Naive thymus-derived CD8-positive, alpha-beta T cell (primary cell): ENCODE measurements around the gene MTRFR. TPM values are rescaled to one million over a fixed set of nuclear protein-coding genes. Genes with fewer than 3 reads are reported as not detected.
"Not testable (repeated sequence)": the region's sequence is repeated elsewhere in the genome, so short reads cannot be mapped to it uniquely, and the experiment has no call there.

ENCODE experiments used
- ATAC-seq, 2 donors: fragments of 150-1000 bp; cut with Tn5 transposase in 1 of 2; sonication (Bioruptor Pico), chemical (Tn5 transposase) in 1 of 2; 1 replicate in 1 of 2; 2 replicates in 1 of 2; pipeline ENCODE4 v1.10.0; 2021; ENCODE audit warnings: mild to moderate bottlenecking in 2 of 2, moderate library complexity in 2 of 2
- POLR2A ChIA-PET: fragments of 350-600 bp; sonication (Branson Sonifier 250); formaldehyde crosslinking; loops from one replicate; lab custom pipeline; 2021; ENCODE audit warnings: antibody characterized with exemption; lab: Charles Lee
- DNase-seq, 10 donors: peaks; one replicate each; pipeline versions ENCODE4 v3.0.0 to v3.0.0-alpha.2; 2020 to 2022
- H3K27ac Mint-ChIP-seq, 10 donors: one replicate each; pipeline ENCODE4 v1.8.0; 2020 to 2022; ENCODE audit warnings: mild to moderate bottlenecking in 10 of 10, mixed read lengths in 10 of 10, moderate library complexity in 4 of 10, inconsistent platforms in 1 of 10
- H3K27me3 Mint-ChIP-seq, 5 donors: one replicate each; pipeline ENCODE4 v1.8.0; 2021 to 2022; ENCODE audit warnings: mixed read lengths in 5 of 5
- H3K36me3 Mint-ChIP-seq, 3 donors: one replicate each; pipeline ENCODE4 v1.8.0; 2020 to 2022; ENCODE audit warnings: mixed read lengths in 3 of 3, mild to moderate bottlenecking in 2 of 3, inconsistent platforms in 1 of 3
- H3K4me1 Mint-ChIP-seq, 4 donors: one replicate each; pipeline ENCODE4 v1.8.0; 2021 to 2022; ENCODE audit warnings: mixed read lengths in 4 of 4
- H3K4me3 Mint-ChIP-seq, 10 donors: one replicate each; pipeline ENCODE4 v1.8.0; 2020 to 2022; ENCODE audit warnings: mild to moderate bottlenecking in 10 of 10, mixed read lengths in 10 of 10, moderate library complexity in 6 of 10, inconsistent platforms in 1 of 10
- H3K9me3 Mint-ChIP-seq, 9 donors: one replicate each; pipeline ENCODE4 v1.8.0; 2020 to 2022; ENCODE audit warnings: mixed read lengths in 9 of 9, mild to moderate bottlenecking in 3 of 9, inconsistent platforms in 1 of 9, moderate library complexity in 1 of 9
- polyA plus RNA-seq, 3 donors: library from polyadenylated mRNA; unstranded; fragments of 300-500 nt; fragmentation: Illumina TruSeq; gene quantifications; one replicate each; pipeline ENCODE4 v1.2.3, GENCODE V29; 2021
- total RNA-seq, 8 experiments: library from RNA in 2 of 8; stranded (reverse) in 2 of 8; gene quantifications; one replicate each; pipeline ENCODE4 v1.2.3 and lab custom pipeline; 2021 to 2026

The MTRFR gene
- total and polyA plus RNA-seq, 5 experiments from 2014 or later, result 45.2 to 63.6 (median 61.0) TPM

DNA sequence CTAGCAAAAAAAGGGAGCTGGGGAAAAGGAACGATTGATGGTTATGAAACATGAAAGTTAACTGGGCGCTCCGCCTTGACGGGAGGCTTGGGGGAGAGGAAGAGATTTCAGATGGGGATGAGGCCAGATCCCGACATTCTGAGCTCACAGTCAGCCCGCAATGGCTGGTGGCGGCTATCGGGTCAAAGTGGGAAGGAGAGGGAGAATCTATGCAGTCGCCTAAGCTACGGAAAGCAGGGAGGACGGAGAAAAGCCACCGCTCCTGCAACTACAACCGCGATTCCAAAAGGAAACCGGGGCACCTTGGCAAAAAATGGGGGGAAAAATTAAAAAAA lies 797 bp upstream of the MTRFR start:
- Mint-ChIP-seq H3K27me3 (peaks cover 0 to 2% (median 0%) of the 10 kb centered on the region in 5 donors), H3K9me3 (no peaks in the 10 kb centered on the region), H3K36me3 (peaks cover 0 to 30% (median 3%) of the 10 kb centered on the region in 3 donors), H3K4me3 (peak overlapping the region; percentile 96 to 100 (median 99)), H3K27ac (peak overlapping the region; percentile 98 to 100 (median 99)), H3K4me1 (peaks cover 22 to 86% (median 71%) of the 10 kb centered on the region in 4 donors)
- DNase-seq (no peak), ATAC-seq (no peak)
- POLR2A ChIA-PET, result interaction anchor here (0.6 to 5.3 kb wide), 51 partner anchors 10 to 1937 kb away, joined by 3 to 218 read pairs (median 6); partner anchors contain the start of genes ABCB9, ARL6IP4, CCDC62 and CCDC92

DNA sequence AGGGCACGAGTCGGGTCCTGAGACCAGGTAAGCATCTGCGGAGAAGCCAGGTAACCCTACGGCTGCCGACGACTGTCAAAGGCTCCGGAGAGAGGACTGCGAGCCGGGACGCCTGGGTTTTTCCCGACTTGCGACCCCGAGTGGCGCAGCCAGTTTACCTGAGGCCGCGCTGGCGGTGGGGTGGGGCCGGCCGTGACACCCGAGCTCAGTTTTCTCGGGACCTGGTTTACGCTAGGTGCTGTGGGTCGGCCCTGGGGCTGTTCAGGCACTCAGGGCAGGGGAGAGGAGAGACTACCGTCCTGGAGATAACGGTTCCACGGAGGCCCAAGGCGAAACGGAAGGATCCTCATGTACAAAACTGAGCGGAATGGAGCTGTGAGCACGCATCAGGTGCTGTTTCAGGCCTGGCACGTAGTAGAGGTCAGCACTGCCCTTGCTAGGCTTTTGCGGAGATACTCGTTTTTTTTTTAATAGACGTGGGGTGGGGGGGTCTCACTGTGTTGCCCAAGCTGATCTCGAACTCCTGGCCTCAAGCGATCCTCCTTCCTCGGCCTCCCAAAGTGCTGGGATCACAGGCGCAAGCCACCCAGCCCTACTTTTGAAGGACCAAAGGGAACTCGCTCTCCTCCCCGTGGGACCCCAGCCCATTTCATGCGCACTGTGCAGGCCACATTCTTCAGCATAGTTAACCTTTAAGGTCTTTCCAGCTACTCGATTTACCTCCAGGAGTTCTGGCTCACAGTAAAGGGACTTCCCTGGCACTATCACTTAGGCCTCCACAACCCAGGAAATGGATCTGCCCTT lies 471 bp downstream of the MTRFR start:
- Mint-ChIP-seq H3K27me3 (peaks cover 0 to 2% (median 0%) of the 10 kb centered on the region in 5 donors), H3K9me3 (no peaks in the 10 kb centered on the region)

DNA sequence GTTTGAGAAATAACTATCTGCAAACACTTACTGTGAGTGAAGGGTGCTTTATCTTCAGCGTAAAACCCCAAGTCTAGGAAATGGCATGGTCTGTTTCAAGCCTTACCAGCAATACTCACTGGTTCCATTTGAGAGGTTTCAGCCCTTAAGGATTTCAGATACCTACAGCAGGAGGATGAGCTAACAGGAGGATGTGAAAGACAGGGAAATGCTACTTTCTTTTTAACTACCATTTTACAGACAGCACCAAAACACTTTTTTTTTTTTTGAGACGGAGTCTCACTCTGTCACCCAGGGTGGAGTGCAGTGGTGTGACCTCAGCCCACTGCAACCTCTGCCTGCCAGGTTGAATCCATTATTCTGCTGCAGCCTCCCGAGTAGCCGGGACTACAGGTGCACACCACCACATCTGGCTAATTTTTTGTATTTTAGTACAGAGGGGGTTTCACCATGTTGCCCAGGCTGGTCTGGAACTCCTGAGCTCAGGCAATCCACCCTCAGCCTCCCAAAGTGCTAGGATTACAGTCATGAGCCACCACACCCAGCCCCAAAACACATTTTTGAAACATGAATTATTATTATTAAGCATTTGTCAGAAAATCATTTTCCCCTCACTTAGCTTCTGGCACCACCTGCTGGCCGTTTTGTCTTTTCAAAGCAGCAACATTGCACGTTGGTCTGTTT lies 4.6 kb downstream of the MTRFR start:
- peaks cover 0 to 52% (median 4%) of the 10 kb centered on the region in 3 donors for H3K36me3 Mint-ChIP-seq
- peaks cover 17 to 73% (median 61%) of the 10 kb centered on the region in 4 donors for H3K4me1 Mint-ChIP-seq
- DNase-seq (peak; percentile 53 to 82 (median 64)), ATAC-seq (peak in 1 of 2 donors; percentile 4)
- H3K27ac Mint-ChIP-seq, result peak overlapping the region; percentile 75 to 94 (median 90)
- H3K9me3 Mint-ChIP-seq, result no peaks in the 10 kb centered on the region
- H3K4me3 Mint-ChIP-seq, result peak overlapping the region; percentile 31 to 78 (median 70)
- POLR2A ChIA-PET, result interaction anchor here (0.6 to 3.0 kb wide), 16 partner anchors 9 to 463 kb away, joined by 3 to 19 read pairs (median 4); partner anchors contain the start of gene CCDC62
- peaks cover 0 to 2% (median 0%) of the 10 kb centered on the region in 5 donors for H3K27me3 Mint-ChIP-seq

More for the DNA sequence above, 471 bp downstream of the MTRFR start:
- POLR2A ChIA-PET, result interaction anchor here (0.6 to 5.3 kb wide), 54 partner anchors 8 to 1432 kb away, joined by 3 to 218 read pairs (median 6); partner anchors contain the start of genes ABCB9, ARL6IP4, DDX55 and DIABLO
- DNase-seq, result peak in 1 of 10 donors; percentile 7
- Mint-ChIP-seq H3K4me1 (peaks cover 22 to 87% (median 69%) of the 10 kb centered on the region in 4 donors), H3K27ac (peak overlapping the region; percentile 98 to 100 (median 99)), H3K36me3 (peaks cover 0 to 28% (median 3%) of the 10 kb centered on the region in 3 donors), H3K4me3 (peak overlapping the region; percentile 96 to 100 (median 99))
- peak; percentile 19 to 26 for ATAC-seq

DNA sequence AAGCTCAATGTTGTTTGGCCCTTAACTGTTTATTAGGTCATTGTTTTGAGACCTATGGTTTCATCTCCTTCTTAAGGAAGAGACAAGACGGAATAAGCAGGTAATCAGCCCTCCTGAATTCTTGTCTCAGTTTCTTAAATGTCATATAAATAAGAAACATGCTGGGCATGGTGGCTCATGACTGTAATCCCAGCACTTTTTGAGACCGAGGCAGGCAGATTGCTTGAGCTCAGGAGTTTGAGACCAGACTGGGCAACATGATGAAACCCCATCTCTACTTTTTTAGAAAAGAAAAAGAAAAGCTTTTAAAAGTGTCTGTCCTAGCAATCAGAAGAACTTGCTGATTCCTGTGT lies 5.1 kb downstream of the MTRFR start:
- H3K27me3 Mint-ChIP-seq, result no peaks in the 10 kb centered on the region
- H3K9me3 Mint-ChIP-seq, result no peaks in the 10 kb centered on the region
- H3K4me1 Mint-ChIP-seq, result peaks cover 16 to 72% (median 61%) of the 10 kb centered on the region in 4 donors
- H3K27ac Mint-ChIP-seq, result peak overlapping the region; percentile 75 to 94 (median 90)
- peak overlapping the region in 9 of 10 donors; percentile 46 to 78 (median 72) for H3K4me3 Mint-ChIP-seq
- POLR2A ChIA-PET, result interaction anchor here (0.6 to 3.0 kb wide), 12 partner anchors 8 to 463 kb away, joined by 3 to 19 read pairs (median 5); partner anchors contain the start of gene CCDC62
- ATAC-seq, result no peak
- peaks cover 0 to 55% (median 4%) of the 10 kb centered on the region in 3 donors for H3K36me3 Mint-ChIP-seq
- DNase-seq, result no peak

DNA sequence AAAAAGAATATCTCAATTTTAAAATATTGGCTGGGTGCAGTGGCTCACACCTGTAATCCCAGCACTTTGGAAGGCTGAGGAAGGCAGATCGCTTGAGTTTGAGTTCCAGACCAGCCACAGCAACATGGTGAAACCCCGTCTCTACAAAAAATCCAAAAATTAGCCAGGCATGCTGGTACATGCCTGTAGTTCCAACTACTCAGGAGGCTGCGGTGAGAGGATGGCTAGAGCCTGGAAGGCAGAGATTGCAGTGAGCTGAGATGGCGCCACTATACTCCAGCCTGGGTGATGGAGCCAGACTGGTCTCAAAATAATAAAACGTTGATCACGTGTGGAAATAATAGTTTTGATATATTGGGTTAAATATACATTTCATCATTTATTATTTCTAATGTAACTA lies 5.7 kb downstream of the MTRFR start:
- Mint-ChIP-seq H3K4me3 (peak overlapping the region in 1 of 10 donors; percentile 76), H3K9me3 (no peaks in the 10 kb centered on the region), H3K27me3 (no peaks in the 10 kb centered on the region), H3K4me1 (peaks cover 16 to 70% (median 60%) of the 10 kb centered on the region in 4 donors), H3K36me3 (peaks cover 0 to 53% (median 4%) of the 10 kb centered on the region in 3 donors), H3K27ac (peak overlapping the region in 6 of 10 donors; percentile 5 to 90 (median 81))
- no peak for DNase-seq
- no peak for ATAC-seq
- POLR2A ChIA-PET, result interaction anchor here (0.6 to 3.0 kb wide), 8 partner anchors 16 to 263 kb away, joined by 3 to 19 read pairs (median 6); no protein-coding TSS in a partner anchor

DNA sequence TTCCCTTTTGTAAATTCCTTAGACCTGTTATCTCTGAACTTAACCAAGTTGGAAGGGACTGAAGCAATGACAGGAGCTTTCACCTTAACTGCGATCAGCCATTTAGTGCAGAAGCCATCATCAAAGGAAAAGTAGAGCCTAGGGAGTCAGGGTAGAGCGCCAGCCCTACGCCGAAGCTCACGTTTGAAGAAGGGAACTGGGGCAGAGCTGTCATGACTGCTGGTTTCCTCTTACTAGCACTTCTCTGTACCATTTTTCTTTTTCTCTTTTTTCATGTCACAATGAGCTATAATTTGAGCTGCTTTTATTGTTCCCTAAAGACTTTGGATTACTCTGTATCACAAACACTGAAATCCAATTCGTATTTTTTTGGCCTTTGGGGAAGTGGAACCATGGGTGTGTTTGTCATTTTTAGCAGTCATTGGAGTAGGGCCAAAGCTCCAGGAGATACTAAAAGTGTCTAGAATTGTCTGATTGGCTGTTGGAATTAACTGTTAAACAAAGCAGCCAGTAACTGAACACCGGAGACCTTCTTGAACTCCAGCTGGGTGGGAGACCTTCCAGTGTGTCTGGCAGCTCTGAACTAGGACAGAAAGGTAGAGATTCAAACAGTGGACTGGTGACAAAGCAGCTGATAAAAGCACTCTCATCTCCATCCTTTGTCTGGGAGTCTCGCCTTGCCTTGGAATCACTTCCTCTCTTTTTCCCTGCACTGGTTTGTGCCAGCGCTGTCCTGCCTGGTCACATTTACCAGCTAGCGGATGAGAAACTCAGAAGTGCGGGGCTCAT lies 9.1 kb downstream of the MTRFR start:
- H3K4me3 Mint-ChIP-seq, result peak overlapping the region; percentile 16 to 73 (median 61)
- no peaks in the 10 kb centered on the region for H3K9me3 Mint-ChIP-seq
- POLR2A ChIA-PET, result interaction anchor here (0.7 to 4.4 kb wide), 4 partner anchors 10 to 31 kb away, joined by 3 to 41 read pairs (median 5); partner anchors contain the start of genes MPHOSPH9 and MTRFR
- DNase-seq (peak in 3 of 10 donors; percentile 13 to 49 (median 38)), ATAC-seq (peak; percentile 76 to 83)
- peak overlapping the region; percentile 77 to 93 (median 88) for H3K27ac Mint-ChIP-seq
- peaks cover 0 to 51% (median 5%) of the 10 kb centered on the region in 3 donors for H3K36me3 Mint-ChIP-seq
- H3K27me3 Mint-ChIP-seq, result no peaks in the 10 kb centered on the region
- peaks cover 25 to 74% (median 60%) of the 10 kb centered on the region in 4 donors for H3K4me1 Mint-ChIP-seq

DNA sequence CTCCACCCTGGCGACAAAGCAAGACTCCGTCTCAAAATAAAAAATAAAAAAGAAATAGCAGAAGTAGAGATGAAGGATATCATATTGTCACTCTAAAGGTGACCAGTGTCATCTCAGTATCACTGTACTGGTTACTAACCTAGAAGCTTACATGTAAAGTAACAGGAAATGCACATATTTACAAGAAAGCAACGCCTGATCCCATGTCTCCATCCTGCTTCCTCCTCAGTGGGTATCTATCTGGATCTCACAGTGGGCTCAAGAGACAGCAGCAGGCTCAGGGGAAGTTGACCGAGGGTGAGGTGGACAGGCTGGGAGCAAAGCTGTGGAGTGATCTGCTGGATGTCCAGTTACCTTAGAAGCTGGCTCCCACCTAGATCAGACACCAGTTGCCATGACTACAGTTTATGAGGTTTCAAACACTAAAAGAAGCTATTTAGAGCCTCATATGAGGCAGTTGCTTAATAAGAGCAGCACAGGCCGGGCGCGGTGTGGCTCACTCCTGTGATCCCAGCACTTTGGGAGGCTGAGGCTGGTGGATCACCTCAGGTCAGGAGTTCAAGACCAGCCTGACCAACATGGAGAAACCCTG lies 10.5 kb downstream of the MTRFR start:
- POLR2A ChIA-PET, result interaction anchor here (4.4 kb wide), 1 partner anchor 11 kb away, joined by 41 read pairs; the partner anchor contains the start of genes MPHOSPH9 and MTRFR
- H3K4me3 Mint-ChIP-seq, result peak overlapping the region in 2 of 10 donors; percentile 26 to 41
- peak overlapping the region in 9 of 10 donors; percentile 29 to 92 (median 83) for H3K27ac Mint-ChIP-seq
- H3K36me3 Mint-ChIP-seq, result peaks cover 0 to 61% (median 14%) of the 10 kb centered on the region in 3 donors
- H3K4me1 Mint-ChIP-seq, result peaks cover 28 to 76% (median 62%) of the 10 kb centered on the region in 4 donors
- no peak for ATAC-seq
- no peak for DNase-seq
- H3K9me3 Mint-ChIP-seq, result peaks cover 0 to 5% (median 0%) of the 10 kb centered on the region in 9 donors
- no peaks in the 10 kb centered on the region for H3K27me3 Mint-ChIP-seq

DNA sequence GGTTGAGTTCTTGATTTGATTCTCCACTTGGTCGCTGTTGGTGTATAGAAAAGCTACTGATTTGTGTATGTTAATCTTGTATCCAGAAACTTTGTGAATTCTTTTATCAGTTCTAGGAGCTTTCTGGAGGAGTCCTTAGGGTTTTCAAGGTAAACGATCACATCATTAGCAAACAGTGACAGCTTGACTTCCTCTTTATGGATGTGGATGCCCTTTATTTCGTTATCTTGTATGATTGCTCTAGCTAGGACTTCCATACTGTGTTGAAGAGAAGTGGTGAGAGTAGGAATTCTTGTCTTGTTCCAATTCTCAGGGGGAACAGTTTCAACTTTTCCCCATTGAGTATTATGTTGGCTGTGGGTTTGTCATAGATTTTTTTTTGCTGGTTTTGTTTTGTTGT lies 12.4 kb downstream of the MTRFR start:
- H3K27me3 Mint-ChIP-seq, result no peaks in the 10 kb centered on the region
- POLR2A ChIA-PET, result interaction anchor here (1.7 kb wide), 1 partner anchor 13 kb away, joined by 7 read pairs; the partner anchor contains the start of genes MPHOSPH9 and MTRFR
- H3K27ac Mint-ChIP-seq, result peak overlapping the region; percentile 1 to 88 (median 76)
- peaks cover 0 to 61% (median 19%) of the 10 kb centered on the region in 3 donors for H3K36me3 Mint-ChIP-seq
- peaks cover 35 to 82% (median 70%) of the 10 kb centered on the region in 4 donors for H3K4me1 Mint-ChIP-seq
- peak overlapping the region in 9 of 10 donors; percentile 11 to 68 (median 54) for H3K4me3 Mint-ChIP-seq
- no peak for DNase-seq
- H3K9me3 Mint-ChIP-seq, result peaks cover 0 to 5% (median 0%) of the 10 kb centered on the region in 9 donors
- ATAC-seq, result no peak

DNA sequence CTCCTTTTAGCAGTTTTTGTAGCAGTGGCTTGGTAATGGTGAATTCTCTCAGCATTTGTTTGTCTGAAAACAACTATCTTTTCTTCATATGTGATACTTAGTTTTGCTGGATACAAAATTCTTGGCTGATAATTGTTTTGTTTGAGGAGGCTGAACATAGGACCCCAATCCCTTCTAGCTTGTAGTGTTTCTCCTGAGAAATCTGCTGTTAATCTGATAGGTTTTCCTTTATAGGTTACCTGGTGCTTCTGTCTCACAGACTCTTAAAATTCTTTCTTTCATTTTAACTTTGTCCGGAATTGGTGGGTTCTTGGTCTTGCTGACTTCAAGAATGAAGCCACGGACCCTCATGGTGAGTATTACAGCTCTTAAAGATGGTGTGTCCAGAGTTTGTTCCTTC lies 14.9 kb downstream of the MTRFR start:
- Mint-ChIP-seq H3K4me1 (peaks cover 39 to 81% (median 69%) of the 10 kb centered on the region in 4 donors), H3K4me3 (peak overlapping the region in 7 of 10 donors; percentile 26 to 71 (median 56)), H3K36me3 (peaks cover 0 to 52% (median 19%) of the 10 kb centered on the region in 3 donors), H3K27ac (peak overlapping the region in 8 of 10 donors; percentile 57 to 88 (median 67))
- DNase-seq, H3K27me3 Mint-ChIP-seq, H3K9me3 Mint-ChIP-seq, ATAC-seq: not testable (repeated sequence)
- POLR2A ChIA-PET, result interaction anchor here (0.6 to 3.6 kb wide), 3 partner anchors 13 to 282 kb away, joined by 3 to 13 read pairs (median 3); partner anchors contain the start of genes ABCB9 and MPHOSPH9

DNA sequence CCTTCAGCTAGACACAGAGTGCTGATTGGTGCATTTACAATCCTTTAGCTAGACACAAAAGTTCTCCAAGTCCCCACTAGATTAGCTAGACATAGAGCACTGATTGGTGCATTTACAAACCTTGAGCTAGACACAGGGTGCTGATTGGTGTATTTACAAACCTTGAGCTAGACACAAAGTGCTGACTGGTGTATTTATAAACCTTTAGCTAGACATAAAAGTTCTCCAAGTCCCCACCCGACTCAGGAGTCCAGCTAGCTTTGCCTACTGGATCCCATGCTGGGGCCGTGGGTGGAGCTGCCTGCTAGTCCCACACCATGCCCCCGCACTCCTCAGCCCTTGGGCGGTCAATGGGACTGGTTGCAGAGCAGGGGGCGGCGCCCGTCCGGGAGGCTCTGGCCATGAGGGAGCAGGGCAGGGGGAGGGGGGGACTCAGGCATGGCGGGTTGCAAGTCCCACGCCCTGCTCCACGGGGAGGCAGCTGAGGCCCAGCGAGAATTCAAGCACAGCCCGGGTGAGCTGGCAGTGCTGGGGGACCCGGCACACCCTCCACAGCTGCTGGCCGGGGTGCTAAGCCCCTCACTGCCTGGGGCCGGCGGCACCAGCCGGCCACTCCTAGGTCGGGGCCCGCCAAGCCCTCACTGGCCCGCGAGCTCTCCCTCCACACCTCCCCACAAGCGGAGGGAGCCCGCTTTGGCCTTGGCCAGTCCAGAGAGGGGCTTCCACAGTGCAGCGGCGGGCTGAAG lies 15.9 kb downstream of the MTRFR start:
- not testable (repeated sequence) for H3K27me3 Mint-ChIP-seq, H3K9me3 Mint-ChIP-seq, DNase-seq, ATAC-seq
- H3K4me1 Mint-ChIP-seq, result peaks cover 41 to 80% (median 71%) of the 10 kb centered on the region in 4 donors
- peak overlapping the region in 1 of 10 donors; percentile 56 for H3K4me3 Mint-ChIP-seq
- peak overlapping the region in 2 of 10 donors; percentile 7 to 63 for H3K27ac Mint-ChIP-seq
- H3K36me3 Mint-ChIP-seq, result peaks cover 0 to 60% (median 19%) of the 10 kb centered on the region in 3 donors
- POLR2A ChIA-PET, result interaction anchor here (1.4 to 3.6 kb wide), 3 partner anchors 11 to 26 kb away, joined by 3 to 13 read pairs (median 5); partner anchors contain the start of gene MPHOSPH9
